GM19463 (cell line): ENCODE data around the gene IER5.
"Not testable (repeated sequence)": the region's sequence is repeated elsewhere in the genome, so short reads cannot be mapped to it uniquely, and the experiment has no call there.

ENCODE experiments used
- ATAC-seq: cut with Tn5 transposase; IDR thresholded peaks from one replicate; pipeline ENCODE4 v1.9.1; 2021; ENCODE audit warnings: mild to moderate bottlenecking, moderate library complexity; ENCODE audit not compliant: unreplicated experiment

The IER5 gene

DNA sequence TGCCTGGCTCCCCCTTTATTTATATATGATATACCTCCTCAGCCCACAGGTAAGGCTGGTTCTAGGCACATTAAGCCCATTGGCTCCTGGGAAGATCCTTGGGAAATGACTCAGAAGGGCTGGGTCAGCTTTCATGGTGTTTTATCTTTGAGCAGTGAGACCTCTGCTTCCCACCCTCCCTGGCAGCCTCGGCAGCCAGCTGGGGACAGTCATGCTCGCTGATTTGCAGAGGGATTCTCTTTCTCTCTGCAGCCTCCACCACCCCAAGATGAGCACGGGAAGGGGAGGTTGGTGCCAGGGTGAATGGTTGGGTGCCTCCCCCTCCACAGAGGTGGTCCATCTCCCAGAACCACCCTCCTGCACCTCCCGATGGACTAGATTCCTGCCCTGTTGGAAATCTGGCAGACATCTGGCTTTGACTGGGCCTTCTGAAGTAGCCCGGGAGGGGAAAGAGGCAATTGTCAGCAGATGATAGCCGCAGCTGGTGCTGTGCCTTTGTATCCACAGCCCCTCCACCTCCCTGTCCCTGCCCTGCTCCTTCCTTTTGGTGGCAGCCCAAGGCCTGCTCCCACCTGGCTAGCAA is 24.6 kb downstream of the IER5 start:
- no peak for ATAC-seq

DNA sequence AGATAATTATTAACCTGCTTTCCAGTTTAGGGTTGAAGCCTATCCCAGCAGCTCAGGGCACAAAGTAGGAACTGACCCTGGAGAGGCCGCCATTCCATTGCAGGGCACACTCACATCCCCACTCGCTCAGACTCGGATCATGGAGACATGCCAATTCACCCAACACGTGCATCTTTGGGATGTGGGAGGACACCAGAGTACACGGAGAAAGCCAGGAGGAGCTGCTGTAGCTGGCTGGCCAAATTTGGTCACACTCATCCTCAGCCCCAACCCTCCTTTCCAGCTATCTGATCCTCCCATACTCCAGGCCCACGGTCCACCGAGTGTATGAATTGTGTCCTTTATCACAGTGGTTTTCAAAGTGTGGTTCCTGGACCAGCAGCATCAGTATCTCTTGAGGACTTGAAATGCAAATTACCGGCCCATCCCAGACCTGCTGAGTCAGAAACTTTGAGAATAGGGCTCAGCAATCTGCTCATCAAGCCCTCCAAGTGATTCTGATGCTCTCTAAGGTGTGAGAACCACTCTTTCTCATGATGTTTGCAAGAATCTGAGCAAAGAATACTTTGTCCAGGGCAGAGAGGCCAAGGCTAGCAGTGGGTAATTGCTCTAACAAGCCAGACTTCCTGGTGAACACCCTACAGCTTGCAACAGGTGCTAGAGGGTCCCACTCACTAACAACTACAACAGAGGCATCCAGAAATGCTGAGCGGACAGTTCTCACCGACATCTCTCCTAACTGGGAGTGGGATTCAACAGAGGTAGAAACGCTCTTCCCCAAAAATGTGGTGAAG is 26.3 kb downstream of the IER5 start:
- no peak for ATAC-seq

DNA sequence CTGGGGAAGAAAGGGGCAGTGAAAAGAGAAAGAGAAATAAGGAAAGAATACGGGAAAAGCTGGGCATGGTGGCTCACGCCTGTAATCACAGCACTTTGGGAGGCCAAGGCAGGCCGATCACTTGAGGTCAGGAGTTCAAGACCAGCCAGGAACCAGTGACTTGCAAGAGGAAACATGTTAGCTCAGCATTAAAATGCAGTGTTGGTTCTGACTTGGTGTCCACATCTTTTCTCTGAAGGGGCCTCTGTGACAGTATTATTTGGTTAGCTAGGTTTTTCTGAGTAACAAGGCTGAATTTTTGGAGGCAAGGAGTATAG is 26.8 kb downstream of the IER5 start:
- no peak for ATAC-seq

DNA sequence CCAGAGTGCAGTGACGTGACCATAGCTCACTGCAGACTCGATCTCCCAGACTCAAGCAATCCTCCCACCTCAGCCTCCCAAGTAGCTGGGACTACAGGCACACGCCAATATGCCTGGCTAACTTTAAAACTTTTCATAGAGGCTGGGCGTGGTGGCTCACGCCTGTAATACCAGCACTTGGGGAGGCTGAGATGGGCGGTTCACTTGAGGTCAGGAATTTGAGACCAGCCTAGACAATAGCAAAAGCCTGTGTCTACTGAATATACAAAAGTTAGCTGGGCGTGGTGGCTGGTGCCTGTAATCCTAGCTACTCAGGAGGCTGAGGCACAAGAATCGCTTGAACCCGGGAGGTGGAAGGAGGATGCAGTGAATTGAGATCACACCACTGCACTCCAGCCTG is 27.5 kb downstream of the IER5 start:
- ATAC-seq, result not testable (repeated sequence)

DNA sequence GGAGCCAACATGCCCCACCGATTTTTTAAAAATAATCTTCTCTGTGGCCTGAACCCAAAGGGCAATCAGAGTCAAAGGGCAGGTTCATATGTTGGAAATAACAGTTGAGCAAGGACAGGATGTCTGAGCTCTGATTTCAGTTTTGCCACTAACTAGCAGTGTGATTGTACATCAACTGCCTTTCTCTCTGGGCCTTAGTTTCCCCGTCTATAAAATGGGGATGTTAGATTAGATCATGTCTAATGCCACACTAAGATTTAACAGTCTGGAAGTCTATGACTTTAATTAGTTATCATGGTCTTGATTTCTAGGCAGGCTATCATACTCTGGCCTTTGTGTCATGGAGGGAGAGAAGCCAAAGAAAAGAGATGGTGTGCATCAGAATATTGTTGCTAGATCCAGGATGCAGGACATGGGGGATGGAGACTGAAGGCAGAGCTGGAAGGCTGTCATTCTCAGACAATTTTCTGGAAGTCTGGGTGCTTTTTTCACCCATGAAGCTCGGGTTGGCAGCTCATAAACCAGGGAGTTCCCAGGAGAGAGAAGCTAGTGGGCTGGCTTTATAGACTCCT is 28.4 kb downstream of the IER5 start:
- no peak for ATAC-seq

DNA sequence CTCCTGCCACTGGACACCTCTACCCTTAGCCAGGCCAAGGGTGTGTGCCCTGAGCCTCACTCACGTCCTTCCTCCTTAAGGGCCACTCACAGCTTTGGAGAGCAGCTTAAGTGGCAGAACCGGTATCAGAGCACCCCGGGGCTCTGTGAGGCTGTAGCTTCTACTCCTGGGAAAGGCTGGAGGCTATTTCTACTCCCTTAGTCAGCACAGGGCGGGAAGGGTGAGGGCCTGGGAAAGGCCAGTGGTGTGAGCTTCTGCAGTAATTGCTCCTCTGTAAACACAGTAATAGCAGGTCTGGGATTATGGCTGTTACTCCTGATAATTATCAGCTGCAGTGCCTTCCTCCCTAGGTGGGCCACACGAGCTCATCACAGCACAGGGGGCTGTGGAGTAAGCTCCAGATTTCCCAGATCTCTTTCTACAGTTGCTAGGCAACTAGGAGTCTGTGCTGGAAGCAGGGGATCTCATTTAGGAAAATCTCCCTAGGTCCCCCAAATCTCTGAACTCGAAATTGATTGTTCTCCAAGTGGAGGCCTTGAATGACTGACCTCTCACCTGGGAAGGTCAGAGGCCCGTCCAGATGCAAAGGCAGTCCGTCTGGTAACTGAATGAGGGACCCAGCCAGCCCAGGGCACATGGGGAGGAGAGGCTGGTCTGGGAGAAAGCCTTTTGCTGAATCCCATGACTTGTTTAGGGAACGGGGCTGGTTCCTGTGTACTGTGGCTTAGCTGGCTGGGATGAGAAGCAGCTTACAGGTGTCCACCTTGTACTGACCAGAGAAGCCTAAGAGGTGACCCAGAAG is 29.3 kb downstream of the IER5 start:
- no peak for ATAC-seq

DNA sequence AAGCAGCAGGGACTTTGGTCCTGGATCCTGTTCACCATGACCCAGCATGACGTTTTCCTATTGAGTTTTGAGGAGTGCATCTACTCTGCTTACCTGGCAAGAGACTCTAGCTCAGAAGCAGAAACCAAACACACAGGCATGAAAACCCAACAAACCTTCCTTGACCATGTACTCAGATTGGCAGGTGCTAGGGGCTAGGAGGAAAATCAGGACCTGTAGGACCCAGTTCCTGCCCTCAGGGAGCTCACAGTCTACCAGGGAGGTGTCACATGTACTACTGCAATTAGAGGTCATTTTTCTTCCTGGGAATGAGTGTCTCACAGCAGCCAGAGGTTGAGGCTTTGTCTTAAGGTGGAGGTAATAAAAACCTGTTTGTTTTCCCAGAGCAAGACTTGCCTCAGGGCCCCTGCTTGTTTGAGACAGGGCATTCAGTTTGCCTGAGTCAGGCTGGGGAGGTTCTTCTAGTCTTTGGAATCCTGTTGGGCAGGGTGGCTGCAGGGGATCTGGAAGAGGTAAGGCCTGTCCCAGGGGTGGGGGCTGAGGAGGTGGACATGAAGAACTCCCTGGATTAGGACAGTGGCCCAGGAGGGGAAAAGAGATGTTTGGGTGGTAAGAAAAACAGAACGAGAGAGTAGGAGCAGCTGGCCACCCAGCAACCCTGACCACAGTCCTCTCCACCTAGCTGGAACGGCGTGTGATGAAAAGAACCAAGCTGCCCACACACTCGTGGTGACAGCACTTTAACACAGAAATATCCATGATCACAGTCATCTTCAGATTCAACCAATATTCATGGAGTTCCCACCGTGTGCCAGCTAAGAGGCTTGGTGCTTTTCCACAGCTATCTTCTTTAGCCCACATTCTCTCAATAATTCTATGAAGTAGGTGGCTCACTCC is 30.8 kb downstream of the IER5 start:
- no peak for ATAC-seq

DNA sequence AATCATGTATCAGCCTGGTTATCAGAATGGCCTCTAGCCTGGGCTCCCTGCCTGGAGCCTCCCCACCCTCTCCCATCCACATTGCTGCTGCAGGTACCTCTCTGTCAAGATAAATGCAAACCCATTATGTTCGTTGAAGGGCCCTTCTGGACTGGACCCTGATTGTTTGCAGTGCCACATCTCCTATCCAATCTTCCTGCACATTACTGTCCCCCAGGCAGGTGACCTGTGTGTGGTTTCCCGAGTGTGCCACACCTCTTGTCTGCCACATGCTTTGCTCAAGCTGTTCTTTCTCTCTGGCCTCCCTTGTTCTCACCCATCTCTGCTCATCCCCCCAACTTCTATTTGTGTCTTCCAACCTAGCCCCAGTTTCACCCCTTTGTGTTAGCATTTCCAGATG is 32.4 kb downstream of the IER5 start:
- no peak for ATAC-seq

DNA sequence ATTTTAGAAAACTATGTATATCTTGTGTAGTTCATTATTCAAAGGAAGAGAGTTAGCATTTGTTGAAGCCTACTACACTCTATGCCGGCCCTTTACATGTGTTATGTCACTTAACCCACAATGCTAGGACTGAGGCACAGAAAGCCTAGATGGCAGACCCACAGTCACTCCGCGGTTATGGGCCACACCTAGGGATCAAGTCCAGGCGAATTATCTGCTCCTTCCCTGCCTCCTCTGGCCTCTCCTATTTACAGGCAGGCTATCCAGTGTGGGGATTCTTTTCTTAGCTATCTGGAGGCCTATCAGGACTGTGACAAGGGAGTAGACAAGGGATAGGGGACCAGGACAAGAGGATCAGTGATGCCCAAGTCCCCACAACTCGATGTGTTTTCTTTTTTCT is 33.0 kb downstream of the IER5 start:
- no peak for ATAC-seq

DNA sequence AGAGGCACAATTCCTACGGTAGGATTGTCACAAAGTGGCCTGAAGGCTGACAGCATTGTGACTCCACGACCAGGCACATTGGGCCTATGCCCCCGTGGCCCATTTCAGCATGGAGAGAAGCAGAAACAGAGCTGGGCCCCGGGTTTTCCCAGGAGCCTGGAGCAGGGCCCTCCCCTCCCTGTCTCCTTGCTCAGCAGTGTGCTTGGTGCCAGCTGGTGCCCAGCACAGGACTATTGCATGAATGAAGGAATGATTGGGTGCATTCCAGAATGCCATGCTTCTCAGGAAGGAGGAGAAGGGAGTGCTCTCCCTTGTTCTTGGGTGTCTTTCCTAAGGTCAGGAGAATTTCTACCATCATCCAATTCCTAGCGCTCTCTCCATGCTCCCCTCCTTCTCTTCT is 33.7 kb downstream of the IER5 start:
- ATAC-seq, result no peak

DNA sequence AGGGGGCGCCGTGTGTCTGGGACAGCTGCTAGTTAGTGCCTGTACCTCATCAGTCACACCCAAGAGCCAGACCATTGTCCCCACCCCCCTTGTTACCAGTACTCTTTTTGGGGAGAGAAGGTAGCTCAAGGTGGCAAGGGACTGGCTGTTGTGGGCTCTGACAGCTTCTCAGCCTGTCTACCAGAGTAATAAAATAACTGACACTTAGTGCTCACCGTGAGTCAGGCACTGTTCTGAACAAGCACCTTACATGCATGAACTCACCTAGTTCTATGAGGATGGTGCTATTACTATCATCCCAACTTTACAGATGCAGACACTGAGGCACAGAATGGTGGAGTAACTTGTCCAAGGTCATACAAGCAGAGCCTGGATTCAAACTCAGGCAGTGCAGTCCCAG is 34.7 kb downstream of the IER5 start:
- ATAC-seq, result no peak

DNA sequence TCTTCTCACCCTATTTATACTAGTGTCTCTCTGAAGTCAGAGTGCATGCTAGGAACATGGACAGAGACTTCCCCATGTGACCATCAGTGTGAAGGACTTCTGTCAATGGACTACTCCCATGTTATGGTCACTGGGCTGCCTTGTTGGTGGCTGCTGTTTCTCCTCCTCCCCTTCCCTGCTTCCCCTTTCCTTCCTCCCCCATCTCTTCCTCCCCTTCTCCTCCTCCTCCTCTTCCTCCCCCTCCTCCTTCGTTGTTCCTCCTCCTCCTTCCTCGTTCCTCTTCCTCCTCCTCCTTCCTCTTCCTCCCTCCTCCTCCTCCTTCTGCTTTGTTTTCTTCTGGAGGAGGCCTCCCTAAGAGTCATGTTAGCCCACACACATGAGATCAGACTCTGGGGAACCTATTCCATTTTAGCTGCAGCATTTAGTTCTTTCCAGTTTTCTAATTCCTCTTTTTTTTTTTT is 35.8 kb downstream of the IER5 start:
- ATAC-seq, result no peak

DNA sequence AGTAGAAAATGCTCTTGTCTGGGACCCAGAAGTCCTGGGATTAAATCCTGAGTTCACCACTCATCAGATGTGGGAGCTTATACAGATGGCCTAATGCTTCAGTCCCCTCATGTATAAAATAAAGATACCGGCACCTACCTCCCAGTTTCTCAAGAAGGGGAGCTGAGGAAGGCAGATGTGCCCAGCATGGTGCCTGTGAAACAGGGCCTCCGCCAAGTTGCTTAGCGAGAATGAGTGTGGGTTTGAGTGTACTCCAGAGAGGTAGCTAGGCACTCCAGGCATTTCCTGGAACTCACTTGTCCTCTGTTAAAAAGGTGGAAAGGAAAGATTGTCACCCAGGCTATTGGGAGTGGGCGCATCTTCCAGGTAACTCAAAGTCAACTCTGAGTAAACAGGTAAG is 37.8 kb downstream of the IER5 start:
- ATAC-seq, result no peak

DNA sequence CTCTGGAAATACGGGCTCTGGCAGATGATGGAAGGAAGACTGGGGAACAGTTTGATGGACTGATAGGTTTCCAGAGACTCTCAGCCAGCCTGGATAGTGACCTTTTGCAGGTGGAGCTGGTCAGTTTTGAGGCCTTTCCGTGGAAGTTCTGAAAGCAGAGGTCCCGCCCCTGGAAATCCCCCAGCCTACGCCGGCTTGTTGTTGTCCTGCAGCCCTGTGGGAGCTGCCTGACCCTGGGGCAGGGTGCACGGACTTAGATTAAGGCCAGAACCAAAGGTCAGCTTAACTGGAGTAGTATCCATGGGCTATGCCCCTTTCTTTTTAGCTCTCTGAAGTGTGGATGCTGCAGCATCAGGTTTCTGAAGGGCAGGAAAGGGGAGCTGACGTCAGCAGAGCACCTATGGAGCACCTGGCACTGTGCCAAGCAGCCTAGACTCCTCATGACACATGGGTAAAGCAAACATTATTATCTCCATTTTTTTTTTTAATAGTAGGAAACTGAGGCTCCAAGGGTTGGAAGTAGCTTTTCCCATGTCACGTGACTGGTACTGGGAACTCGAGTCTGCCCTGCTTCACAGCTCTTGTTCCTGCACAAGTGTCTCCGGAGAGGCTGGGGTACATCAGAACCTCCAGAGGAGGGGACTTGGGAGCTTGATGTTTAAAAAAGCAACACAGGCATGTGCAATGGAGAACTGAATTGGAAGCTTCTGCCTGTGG is 38.5 kb downstream of the IER5 start:
- ATAC-seq, result no peak

DNA sequence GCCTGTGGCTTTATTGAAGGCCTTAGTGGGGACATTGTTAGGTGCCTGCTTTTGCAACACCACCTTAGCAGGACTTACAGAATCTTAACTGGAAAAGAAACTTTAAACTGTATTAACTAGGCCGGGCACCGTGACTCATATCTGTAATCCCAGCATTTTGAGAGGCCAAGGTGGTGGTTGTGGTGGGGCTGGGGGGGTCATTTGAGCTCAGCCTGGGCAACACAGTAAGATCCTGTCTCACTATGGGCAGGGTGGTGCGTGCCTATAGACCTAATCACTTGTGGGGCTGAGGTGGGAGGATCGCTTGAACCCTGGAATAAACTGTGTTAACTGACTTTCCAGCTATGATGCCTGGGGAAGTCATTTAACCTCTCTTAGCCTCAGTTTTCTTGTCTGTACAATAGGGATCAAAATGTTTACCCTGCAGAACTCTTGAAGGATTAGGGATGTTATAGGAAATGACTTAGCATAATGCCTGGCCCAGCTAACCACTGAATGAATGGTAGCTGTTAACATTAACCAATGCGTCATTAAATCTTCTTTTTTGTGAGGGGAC is 39.5 kb downstream of the IER5 start:
- ATAC-seq, result peak; percentile 25

DNA sequence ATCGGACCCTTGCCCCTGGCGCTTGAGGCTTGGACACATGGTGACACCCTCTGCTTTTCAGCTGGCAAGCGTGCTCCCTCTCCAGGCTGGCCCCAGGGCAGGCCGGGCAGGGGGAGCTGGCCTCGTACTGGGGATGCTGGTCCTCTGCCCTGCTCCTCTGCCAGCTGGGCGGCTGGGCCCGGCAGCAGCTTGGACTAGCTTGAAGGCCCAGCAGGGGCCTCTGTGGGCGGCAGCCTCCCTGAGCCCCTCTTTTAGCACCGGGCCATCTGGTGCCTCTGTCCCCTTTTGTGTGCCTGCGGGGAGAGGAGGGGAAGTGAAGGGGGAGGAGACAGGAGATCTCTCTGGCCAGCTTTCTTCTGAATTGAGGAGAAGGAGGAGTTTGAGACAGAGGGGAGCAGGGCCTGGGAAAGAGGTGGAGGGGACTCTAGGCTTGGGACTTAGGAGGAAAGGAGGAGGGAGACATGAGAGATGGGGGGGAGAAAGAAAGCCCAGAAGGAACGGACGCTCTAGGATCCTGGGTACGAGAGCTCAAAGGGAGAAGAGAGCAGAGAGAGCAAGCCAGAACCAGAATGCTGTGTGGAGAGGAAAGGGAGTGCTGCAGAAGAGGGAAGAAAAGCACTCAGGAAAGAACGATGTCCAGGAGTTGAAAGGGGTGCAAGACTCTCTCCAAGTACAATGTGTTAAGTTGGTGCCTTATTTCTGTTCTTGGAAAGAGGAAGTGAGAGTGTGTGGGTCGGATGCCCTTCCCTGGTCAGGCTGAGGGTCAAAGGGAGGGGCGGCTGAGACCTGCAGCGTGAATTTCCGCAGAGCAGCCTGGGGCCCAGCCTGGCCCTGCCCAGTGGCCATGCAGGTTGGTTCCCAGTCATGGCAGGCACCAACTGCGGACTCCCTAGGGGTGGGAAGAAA is 40.3 kb downstream of the IER5 start:
- peak; percentile 32 for ATAC-seq

DNA sequence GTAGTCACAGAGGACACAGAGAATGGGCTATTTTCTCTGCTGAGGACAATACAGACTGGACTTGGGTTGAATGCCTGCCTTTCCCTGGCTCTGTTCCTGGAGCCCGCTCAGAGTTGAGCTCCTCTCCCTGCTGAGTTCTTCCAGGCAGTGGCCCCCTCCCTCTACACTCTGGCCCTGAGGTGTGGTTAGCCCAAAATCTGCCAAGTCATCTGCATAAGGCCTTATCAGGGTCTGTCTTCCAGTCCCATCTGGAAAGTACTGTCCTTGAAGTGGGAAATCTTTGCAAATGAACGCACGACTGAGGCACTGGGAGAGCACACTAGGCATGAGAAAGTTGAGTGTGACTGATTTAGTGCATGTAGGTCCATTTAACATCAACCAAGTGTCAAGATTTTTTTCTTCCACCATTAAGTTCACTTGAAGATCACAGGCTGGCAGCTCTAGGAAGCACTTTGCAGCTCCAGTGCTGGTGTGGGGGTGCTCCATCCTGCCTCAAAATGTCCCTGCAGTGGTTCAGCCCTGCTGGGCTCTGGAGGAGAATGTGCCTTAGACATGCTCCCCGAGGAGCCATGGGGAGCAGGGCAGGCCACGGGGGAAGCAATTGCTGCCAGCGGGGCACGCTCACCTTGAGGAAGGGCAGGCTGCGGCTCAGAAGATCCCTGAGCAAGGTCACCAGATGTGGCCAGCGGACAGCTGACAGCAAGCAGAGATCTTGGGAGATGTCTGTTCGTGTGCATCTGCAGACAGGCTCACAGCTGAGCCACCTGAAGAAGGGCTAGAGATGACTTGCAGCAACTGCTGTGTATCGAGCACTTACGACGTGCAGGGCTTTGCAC is 41.5 kb downstream of the IER5 start:
- no peak for ATAC-seq
